C4-2B (cell line): ENCODE measurements around the gene ATP6AP1.

ENCODE experiments used
- CTCF ChIP-seq: fragments of 450-650 bp; conservative IDR thresholded peaks from 2 replicates; pipeline ENCODE4 v1.5.1; 2017; ENCODE audit warnings: mild to moderate bottlenecking
- ZFX ChIP-seq: fragments of 450-650 bp; IDR thresholded peaks from 2 replicates; pipeline ENCODE4 v1.6.1; 2017

- TF ChIP-seq CTCF (no peak), ZFX (no peak)
Measured at GRCh38 chrX:154481195-154481594, 52.7 kb downstream of the ATP6AP1 start.
